Tibial nerve (tissue), 4 donors: ENCODE measurements around the gene WFDC1. TPM values are rescaled to one million over a fixed set of nuclear protein-coding genes. Genes with fewer than 3 reads are reported as not detected.

ENCODE experiments used
- DNase-seq, 2 donors: peaks; one replicate each; pipeline ENCODE4 v3.0.0-alpha.2; 2019; ENCODE audit warnings: low spot score in 2 of 2
- H3K27ac ChIP-seq, 4 donors: fragments of 200-600 bp; sonication (generic) in 3 of 4; one replicate each; pipeline ENCODE4 v1.5.1; 2017 to 2019; ENCODE audit warnings: mild to moderate bottlenecking in 1 of 4
- H3K27me3 ChIP-seq, 2 donors: fragments of 200-600 bp; sonication (generic) in 1 of 2; one replicate each; pipeline versions ENCODE4 v1.5.1 to v1.6.0; 2017 to 2019
- H3K36me3 ChIP-seq, 3 donors: fragments of 200-600 bp; sonication (generic); one replicate each; pipeline ENCODE4 v1.5.1; 2018 to 2019
- H3K4me1 ChIP-seq, 4 donors: fragments of 200-600 bp; sonication (generic) in 3 of 4; one replicate each; pipeline ENCODE4 v1.5.1; 2017 to 2019
- H3K4me3 ChIP-seq, 4 donors: fragments of 200-600 bp; sonication (generic) in 3 of 4; one replicate each; pipeline ENCODE4 v1.5.1; 2017 to 2019; ENCODE audit warnings: mild to moderate bottlenecking in 1 of 4, moderate library complexity in 1 of 4
- H3K9me3 ChIP-seq, 4 donors: fragments of 200-600 bp; sonication (generic) in 3 of 4; one replicate each; pipeline ENCODE4 v1.5.1; 2017 to 2019
- CTCF ChIP-seq, 5 experiments: fragments of 200-600 bp in 3 of 5; fragments of 450-650 bp in 2 of 5; sonication (generic) in 3 of 5; IDR thresholded peaks; one replicate each; pipeline ENCODE4 v1.5.1; 2016 to 2019; ENCODE audit warnings: antibody characterized with exemption in 5 of 5, mild to moderate bottlenecking in 3 of 5, moderate library complexity in 2 of 5
- EP300 ChIP-seq, 2 donors: sonication (generic); formaldehyde crosslinking; IDR thresholded peaks; one replicate each; pipeline ENCODE4 v1.6.1; 2017; ENCODE audit warnings: antibody characterized with exemption in 2 of 2, mild to moderate bottlenecking in 1 of 2
- POLR2A ChIP-seq, 2 donors: fragments of 450-650 bp; IDR thresholded peaks; one replicate each; pipeline ENCODE4 v1.6.1; 2017; ENCODE audit warnings: antibody characterized with exemption in 2 of 2, mild to moderate bottlenecking in 2 of 2, moderate library complexity in 2 of 2
- WGBS, 2 donors: methylation state at CpG; one replicate each; pipeline ENCODE4 v1.1.5; 2018; 5-methylcytosine and 5-hydroxymethylcytosine counted together
- total RNA-seq, 4 donors: library from RNA; depleted of rRNA; stranded (reverse); fragments of >200 nt; gene quantifications; one replicate each; pipeline ENCODE4 v1.1.0, GENCODE V29; 2016

Gene WFDC1
- total RNA-seq, 4 donors from 2014 or later: 3.5 to 4.6 (median 4.2) TPM

GRCh38 chr16:84369105-84369504, 74.4 kb downstream of the WFDC1 start:
- no peak overlapping the region for H3K27ac ChIP-seq
- DNase-seq: no peak
- 31 to 36% methylated on average over 7 of the region's 7 CpGs for WGBS, 2 donors
- peaks cover 0 to 12% (median 3%) of the 10 kb centered on the region in 4 donors for H3K4me1 ChIP-seq
- TF ChIP-seq POLR2A (IDR thresholded peaks at IDR 0.05): no peak
- TF ChIP-seq EP300 (IDR thresholded peaks at IDR 0.05): no peak
- no peak for TF ChIP-seq CTCF (IDR thresholded peaks at IDR 0.05)
- peaks cover 0 to 57% of the 10 kb centered on the region in 2 donors for H3K27me3 ChIP-seq
- H3K9me3 ChIP-seq: no peaks in the 10 kb centered on the region
- H3K36me3 ChIP-seq: no peaks in the 10 kb centered on the region
- no peak overlapping the region for H3K4me3 ChIP-seq

- WGBS, 2 donors: 66 to 71% methylated on average over 11 of the region's 11 CpGs
- Histone ChIP-seq H3K9me3 (no peaks in the 10 kb centered on the region), H3K27ac (no peak overlapping the region), H3K36me3 (no peaks in the 10 kb centered on the region), H3K27me3 (peaks cover 0 to 60% of the 10 kb centered on the region in 2 donors), H3K4me1 (peaks cover 0 to 12% (median 3%) of the 10 kb centered on the region in 4 donors), H3K4me3 (no peak overlapping the region)
- no peak for DNase-seq
- no peak for TF ChIP-seq CTCF (IDR thresholded peaks at IDR 0.05)
- no peak for TF ChIP-seq POLR2A (IDR thresholded peaks at IDR 0.05)
- no peak for TF ChIP-seq EP300 (IDR thresholded peaks at IDR 0.05)
These were observed 75.4 kb downstream of the WFDC1 start for GRCh38 chr16:84369938-84370627.

GRCh38 chr16:84370723-84371552, 76.3 kb downstream of the WFDC1 start:
- no peak overlapping the region for H3K4me3 ChIP-seq
- H3K36me3 ChIP-seq: no peaks in the 10 kb centered on the region
- no peak for DNase-seq
- peaks cover 0 to 12% (median 3%) of the 10 kb centered on the region in 4 donors for H3K4me1 ChIP-seq
- no peak for TF ChIP-seq POLR2A (IDR thresholded peaks at IDR 0.05)
- TF ChIP-seq CTCF (IDR thresholded peaks at IDR 0.05): no peak
- TF ChIP-seq EP300 (IDR thresholded peaks at IDR 0.05): no peak
- H3K27ac ChIP-seq: no peak overlapping the region
- WGBS, 2 donors: 65 to 71% methylated on average over 8 of the region's 8 CpGs
- peaks cover 0 to 60% of the 10 kb centered on the region in 2 donors for H3K27me3 ChIP-seq
- no peaks in the 10 kb centered on the region for H3K9me3 ChIP-seq

GRCh38 chr16:84371553-84371865, 76.8 kb downstream of the WFDC1 start:
- Histone ChIP-seq H3K27me3 (peaks cover 0 to 55% of the 10 kb centered on the region in 2 donors), H3K9me3 (no peaks in the 10 kb centered on the region), H3K4me3 (no peak overlapping the region), H3K36me3 (no peaks in the 10 kb centered on the region), H3K27ac (no peak overlapping the region), H3K4me1 (peaks cover 0 to 12% (median 3%) of the 10 kb centered on the region in 4 donors)
- 73 to 84% methylated on average over 4 of the region's 4 CpGs for WGBS, 2 donors
- TF ChIP-seq EP300 (IDR thresholded peaks at IDR 0.05) (no peak), POLR2A (IDR thresholded peaks at IDR 0.05) (no peak), CTCF (IDR thresholded peaks at IDR 0.05) (no peak)
- DNase-seq: no peak

- Histone ChIP-seq H3K4me1 (peaks cover 0 to under 1% (median 0%) of the 10 kb centered on the region in 4 donors), H3K36me3 (no peaks in the 10 kb centered on the region), H3K4me3 (no peak overlapping the region), H3K27ac (no peak overlapping the region), H3K9me3 (no peaks in the 10 kb centered on the region), H3K27me3 (peaks cover 0 to 30% of the 10 kb centered on the region in 2 donors)
- 78 to 86% methylated on average over 10 of the region's 10 CpGs for WGBS, 2 donors
- DNase-seq: no peak
- TF ChIP-seq EP300 (IDR thresholded peaks at IDR 0.05) (no peak), CTCF (IDR thresholded peaks at IDR 0.05) (no peak), POLR2A (IDR thresholded peaks at IDR 0.05) (no peak)
These were observed 79.3 kb downstream of the WFDC1 start for GRCh38 chr16:84373907-84374489.
